Measurements from ENCODE around the gene CEACAM19.
"Not testable (repeated sequence)": the region's sequence is repeated elsewhere in the genome, so short reads cannot be mapped to it uniquely, and the experiment has no call there.

The CEACAM19 gene

DNA sequence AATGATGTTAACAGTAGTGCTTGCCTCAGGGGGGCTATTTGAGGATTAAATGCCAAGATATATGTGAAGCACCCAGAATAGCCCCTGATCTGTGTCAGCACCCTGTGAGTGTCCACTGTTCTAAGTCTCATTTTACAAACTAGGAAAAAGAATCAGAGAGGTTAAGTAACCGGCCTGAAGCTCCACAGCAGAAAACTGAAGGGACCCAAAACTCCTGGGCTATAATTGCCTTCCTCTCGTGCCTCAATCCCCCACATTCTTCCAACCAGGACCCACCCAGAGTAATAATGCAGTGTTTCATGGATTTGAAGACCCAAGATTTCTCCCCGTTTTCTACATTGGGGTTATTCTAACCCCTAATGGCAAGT is 25.2 kb upstream of the CEACAM19 start:
- no peak for DNase-seq

DNA sequence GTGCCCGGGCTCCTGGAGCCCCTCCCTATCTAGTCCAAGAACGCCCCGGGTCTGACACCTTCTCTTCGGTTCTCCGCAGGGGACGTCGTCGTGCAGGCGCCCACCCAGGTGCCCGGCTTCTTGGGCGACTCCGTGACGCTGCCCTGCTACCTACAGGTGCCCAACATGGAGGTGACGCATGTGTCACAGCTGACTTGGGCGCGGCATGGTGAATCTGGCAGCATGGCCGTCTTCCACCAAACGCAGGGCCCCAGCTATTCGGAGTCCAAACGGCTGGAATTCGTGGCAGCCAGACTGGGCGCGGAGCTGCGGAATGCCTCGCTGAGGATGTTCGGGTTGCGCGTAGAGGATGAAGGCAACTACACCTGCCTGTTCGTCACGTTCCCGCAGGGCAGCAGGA is 24.1 kb upstream of the CEACAM19 start:
- no peak for DNase-seq

DNA sequence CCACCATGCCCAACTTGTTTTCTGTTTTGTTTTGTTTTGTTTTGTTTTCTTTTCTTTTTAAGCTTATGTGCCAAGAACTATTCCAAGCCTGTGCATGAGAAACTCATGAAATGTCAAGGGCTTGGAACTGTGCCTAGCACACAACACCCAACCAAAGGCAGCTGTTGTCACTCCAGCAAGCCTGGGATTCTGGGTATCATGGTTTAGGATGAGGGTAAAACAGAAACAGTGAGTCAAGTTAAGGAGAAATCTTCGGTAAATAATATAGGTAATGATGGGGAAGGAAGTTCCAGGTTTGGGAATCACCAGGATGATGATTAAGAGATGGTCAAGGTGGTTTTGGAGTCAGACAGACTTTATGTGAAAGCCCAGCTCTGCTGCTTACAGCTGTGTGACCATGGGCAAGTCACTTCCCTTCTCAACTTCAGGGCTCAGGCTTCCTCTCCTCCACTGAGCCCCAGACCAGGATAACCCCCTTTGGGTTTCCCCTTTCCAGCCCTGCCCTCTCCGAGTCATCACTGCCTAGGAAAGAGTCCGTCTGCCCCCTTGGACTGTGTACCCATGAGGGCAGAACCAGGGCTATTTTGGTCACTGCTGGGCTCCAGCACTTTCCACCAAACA is 22.5 kb upstream of the CEACAM19 start:
- DNase-seq, result peak; percentile 86

DNA sequence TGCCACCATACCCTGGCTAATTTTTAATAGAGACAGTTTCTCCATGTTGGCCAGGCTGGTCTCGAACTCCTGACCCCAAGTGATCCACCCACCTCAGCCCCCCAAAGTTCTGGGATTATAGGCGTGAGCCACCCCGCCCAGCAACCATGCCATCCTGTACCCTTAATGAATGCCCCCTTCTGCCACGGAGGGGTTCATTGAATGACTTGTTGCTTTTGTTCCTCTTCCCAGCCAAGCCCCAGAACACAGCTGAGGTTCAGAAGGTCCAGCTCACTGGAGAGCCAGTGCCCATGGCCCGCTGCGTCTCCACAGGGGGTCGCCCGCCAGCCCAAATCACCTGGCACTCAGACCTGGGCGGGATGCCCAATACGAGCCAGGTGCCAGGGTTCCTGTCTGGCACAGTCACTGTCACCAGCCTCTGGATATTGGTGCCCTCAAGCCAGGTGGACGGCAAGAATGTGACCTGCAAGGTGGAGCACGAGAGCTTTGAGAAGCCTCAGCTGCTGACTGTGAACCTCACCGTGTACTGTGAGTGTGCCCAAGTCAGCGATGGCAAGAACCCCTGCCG is 21.6 kb upstream of the CEACAM19 start:
- no peak for DNase-seq

DNA sequence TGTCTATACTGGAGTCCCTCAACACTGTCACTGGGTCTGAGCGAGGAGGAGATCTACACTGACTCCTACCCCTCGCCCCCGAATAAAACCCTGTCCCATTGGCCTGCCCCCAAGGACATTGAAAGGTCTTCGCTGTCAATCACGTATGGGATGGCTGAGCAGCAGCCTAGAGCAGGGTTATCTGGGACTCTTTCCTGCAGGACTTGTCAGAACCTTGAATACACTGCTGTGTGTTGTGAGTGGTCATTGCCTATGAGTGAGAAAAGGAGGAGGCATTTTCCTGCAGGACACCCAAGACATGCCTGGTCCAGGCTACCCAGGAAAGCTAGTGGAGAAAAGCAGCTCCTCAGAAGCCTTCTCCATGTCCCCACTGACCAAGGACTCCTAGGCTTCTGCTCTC is 17.9 kb upstream of the CEACAM19 start:
- DNase-seq, result no peak

DNA sequence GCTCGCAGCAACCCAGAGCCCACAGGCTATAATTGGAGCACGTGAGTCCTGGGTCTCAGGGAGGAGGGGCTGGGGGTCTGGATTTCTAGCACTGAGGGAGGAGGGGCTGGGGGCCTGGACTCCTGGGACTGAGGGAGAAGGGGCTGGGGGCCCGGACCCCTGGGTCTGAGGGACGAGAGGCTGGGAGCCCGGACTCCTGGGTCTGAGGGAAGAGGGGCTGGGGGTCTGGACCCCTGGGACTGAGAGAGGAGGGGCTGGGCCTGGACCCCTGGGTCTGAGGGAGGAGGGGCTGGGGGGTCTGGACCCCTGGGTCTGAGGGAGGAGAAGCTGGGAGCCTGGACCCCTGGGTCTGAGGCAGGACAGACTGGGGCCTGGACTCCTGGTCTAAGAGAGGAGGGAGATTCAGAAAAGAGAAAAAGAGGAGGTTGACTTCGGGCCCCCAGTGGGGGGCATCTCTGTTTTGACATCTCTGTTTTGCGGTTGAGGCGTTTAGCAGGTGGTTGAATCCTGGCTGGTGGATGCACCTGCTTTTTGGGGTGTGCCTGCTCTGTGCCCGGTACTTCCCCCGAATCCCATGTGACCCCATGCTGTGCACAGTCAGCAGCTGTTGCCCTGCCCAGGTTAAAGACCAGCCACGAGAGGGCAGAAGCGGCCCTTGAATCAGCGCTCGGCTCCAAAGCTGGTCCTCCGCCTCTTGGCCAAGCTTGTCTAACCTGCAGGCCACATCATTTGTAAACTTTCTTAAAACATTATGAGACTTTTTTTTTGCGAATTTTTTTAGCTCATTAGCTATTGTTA is 17.1 kb upstream of the CEACAM19 start:
- peak; percentile 57 for DNase-seq

DNA sequence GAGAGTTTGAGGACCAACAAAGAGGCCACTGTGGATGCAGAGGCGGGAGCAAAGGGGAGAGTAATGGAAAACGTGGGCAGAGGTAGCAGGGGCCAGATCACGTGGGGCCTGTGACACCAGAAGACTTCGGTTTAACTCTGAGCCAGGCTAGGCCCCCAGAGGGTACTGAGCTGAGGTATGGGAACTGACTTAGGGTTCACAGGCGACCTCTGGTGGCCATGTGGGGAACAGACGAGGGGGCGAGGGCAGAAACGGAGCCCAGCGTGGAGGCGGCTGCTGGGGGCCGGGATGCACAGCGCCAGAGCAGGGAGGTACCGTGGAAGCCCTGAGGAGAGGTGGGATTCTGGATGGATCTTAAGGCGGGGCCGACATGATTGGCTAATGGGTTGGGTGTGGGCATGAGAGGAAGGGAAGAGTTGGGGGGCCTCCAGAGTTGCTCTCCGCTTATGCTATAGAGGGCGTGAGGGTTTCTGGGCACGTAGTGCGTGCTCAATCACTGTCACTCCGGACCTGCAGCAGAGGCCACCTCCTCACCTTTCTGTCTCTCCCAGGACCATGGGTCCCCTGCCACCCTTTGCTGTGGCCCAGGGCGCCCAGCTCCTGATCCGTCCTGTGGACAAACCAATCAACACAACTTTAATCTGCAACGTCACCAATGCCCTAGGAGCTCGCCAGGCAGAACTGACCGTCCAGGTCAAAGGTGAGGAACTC is 13.9 kb upstream of the CEACAM19 start:
- peak; percentile 83 for DNase-seq

DNA sequence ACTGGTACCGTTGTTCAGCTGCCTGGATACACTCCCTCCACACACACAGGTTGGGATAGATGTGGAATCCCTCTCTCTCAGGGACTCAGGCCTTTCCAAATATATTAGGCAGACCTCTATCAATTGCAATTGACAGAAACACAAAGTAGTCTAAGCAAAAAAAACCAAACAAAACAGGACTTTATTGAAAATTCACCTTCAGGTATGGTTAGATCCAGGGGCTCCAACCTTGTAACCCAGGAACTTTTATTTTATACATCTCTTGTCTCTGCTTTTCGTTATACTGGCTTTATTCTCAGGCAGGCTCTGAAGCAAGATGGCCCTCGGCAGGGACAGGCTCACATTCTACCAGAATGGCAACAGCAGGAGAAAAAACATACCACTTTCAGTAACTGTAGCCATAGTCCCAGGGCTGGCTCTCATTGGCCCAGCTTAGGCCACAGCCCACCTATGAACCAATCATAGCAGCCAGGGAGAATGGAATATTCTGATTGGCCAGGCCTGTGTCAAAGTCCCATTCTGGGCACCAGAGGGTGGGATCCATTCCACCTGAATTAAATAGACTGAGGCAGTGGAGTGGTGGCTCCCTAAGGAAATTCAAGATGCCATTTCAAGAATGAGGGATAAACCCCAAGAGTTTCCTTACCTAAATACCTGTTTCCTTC is 13.1 kb upstream of the CEACAM19 start:
- DNase-seq, result no peak

DNA sequence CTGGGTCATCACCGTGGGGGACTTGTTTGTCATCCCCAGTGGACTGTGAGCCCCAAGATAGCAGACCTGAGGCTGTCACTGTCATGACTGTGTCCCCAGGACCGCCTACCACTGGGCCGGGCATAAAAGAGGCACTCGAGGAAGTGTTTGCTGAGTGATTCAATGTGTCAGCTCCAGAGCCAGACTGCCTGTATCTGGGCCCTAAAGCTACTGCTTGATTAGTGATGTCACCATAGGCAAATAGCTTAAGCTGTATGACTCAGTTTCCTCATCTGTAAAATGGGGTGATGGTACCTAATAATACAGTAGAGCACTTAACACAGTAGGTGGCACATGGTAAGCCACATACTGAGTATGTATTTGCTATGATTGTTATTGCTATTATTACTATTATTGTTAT is 11.2 kb upstream of the CEACAM19 start:
- DNase-seq, result no peak

DNA sequence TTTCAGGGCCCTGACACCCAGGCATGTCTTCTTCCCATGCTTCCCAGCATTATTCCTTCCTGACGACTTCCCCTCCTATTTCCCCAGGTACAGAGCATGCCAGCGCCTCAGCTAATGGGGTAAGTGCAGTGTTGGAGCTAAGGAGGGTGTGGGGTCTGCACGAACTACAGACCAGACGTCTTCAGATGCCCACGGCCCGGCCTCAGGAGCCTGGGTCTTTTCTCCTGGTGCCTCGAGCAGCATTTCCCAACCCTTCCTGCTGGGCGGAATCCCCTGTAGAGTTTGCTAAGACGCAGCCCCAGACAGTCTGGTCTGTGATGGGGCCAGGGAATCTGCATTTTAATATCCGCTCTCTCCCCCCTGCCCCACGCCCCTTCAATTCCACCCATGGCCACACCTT is 10.1 kb upstream of the CEACAM19 start:
- no peak for DNase-seq

DNA sequence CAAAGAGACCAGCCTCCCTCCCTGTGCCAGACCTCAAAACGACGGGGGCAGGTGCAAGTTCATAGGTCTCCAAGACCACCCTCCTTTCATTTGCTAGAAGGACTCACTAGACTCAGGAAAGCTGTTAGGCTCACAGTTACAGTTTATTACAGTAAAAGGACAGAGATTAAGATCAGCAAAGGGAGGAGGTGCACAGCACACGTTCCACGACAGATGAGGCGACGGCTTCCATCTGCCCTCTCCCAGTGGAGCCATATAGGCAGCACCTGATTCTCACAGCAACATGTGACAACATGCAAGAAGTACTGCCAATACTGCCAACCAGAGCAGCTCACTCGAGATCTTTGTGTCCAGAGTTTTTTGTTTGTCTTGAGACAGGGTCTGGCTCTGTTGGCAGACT is 9.4 kb upstream of the CEACAM19 start:
- no peak for DNase-seq

DNA sequence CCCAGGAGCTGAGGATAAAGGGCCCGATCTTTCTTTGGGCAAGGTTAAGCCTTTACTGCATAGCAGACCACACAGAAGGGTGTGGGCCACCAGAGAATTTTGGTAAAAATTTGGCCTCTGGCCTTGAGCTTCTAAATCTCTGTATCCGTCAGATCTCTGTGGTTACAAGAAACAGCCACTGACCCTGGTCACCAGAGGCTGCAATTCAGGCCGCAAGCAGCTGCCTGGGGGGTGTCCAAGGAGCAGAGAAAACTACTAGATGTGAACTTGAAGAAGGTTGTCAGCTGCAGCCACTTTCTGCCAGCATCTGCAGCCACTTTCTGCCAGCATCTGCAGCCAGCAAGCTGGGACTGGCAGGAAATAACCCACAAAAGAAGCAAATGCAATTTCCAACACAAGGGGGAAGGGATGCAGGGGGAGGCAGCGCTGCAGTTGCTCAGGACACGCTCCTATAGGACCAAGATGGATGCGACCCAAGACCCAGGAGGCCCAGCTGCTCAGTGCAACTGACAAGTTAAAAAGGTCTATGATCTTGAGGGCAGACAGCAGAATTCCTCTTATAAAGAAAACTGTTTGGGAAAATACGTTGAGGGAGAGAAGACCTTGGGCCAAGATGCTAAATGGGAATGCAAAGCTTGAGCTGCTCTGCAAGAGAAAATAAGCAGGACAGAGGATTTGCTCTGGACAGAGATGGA is 8.4 kb upstream of the CEACAM19 start:
- no peak for DNase-seq

DNA sequence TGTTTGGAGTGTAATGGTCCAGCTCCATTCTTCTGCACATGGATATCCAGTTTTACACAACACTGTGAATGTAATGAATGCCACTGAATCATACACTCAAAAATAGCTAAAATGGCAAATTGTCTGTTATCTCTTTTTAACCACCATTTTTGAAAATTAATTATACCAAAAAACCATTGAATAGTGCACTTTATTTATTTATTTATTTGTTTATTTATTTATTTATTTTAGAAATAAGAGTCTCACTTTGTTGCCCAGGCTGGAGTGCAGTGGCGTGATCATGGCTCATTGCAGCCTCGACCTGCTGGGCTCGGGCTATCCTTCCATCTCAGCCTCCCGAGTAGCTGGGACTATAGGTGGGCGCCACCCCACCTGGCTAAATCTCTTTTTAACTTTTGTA is 7.3 kb upstream of the CEACAM19 start:
- no peak for DNase-seq

DNA sequence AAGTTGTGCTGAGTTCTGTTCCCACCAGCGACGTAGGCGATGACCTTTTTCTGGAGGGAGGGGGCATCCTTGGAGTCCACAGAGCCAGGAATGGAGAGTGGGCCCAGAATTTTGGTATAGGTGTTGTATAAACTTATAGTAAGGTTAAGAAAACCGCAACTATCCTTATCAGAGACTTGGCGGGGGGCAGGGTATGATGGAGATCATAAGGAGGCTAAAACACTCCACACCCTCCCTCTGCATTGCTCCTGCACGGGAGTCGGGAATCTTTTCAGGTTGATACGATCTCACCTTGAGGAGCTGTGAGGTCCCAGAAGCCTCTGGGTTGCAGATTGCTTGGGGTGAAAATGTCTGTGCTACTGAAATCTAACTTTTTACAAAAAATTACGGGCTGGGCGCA is 6.3 kb upstream of the CEACAM19 start:
- DNase-seq, result no peak

DNA sequence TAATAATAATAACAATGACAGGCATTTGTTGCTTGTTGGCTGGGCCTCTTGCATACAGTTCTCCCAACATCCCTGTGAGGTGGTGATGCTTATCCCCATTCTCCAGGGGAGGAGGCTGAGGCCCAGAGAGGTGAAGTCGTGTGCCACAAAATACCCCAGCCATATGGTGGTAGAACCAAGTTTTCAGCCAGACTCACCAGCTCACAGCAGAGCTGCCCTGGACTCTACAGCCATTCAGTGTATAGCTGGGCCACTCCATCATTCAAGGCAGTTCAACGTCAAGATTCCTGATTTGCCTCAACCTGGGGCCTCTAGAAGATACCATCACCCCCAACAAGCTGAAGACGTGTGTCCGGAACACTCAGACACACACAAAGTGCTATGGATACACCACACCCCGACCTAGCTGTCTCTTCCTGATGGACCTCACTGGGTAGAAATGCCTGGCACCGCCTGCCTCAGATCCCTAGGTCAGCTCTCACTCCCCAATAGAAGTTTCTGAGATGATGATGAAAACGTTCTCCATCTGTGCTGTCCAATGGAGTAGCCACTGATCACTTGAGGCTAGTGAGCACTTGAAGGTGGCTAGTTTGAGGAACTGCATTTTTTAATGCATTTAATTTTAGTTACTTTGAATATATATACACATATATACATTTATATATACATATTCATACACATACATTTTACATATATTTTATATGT is 4.3 kb upstream of the CEACAM19 start:
- DNase-seq, result no peak

DNA sequence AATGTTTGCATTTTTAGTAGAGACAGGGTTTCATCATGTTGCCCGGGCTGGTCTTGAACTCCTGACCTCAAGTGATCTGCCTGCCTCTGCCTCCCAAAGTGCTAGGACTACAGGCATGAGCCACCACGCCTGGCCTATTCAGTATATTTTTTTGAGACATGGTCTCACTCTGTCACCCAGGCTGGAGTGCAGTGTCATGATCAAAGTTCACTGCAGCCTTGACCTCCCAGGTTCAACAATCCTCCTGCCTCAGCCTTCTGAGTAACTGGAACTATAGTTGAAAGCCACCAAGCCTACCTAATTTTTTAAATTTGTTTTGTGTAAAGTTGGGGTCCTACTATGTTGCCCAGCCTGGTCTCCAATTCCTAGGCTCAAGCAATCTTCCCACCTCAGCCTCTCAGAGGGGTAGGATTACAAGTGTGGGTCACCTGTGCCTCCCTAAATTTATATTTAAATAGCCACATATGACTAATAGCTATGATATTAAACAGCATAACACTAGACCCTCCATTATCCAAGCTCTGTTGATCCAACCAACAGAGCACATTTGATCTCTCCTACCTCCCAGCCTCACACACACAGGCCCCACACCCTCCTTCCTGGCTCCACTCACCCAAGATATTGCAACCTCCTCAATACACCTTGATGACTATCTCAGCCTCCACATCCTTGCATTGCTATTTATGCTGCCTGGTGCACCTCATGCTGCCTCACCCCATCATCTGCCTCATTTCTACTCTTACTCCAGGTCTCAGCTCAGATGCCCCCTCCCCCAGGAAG is 2.1 kb upstream of the CEACAM19 start:
- DNase-seq, result no peak

DNA sequence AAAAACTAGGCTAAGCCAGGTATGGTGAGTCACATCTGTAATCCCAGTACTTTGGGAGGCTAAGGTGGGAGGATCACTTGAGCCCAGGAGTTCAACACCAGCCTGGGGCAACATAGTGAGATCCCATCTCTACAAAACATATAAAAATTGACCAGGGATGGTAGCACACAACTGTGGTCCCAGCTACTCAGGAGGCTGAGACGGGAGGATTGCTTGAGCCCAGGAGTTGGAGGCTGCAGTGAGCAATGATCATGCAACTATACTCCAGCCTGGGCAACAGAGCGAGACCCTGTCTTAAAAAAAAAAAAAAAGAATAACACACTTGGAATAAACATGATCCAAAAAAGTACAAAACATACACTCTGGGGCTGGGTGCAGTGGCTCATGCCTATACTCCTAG is 1.3 kb upstream of the CEACAM19 start:
- not testable (repeated sequence) for DNase-seq

DNA sequence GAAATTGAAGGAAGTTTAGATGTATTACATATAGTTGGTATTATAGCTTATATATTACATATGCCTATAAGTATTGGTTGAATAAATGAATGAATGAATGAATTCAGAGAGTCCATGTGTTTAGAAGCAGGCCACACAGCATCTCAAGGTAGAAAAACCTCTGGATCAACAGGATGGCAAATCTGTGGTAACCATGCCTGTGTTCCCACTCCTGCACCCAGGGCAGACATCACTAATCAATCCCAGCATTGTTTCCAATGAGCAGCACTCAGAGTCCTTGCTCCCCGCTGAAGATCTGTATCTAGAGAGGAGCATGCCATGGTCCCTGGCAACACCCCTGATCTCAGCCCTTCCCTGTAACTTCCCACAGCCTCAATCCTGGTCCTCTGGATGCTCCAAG is 944 bp downstream of the CEACAM19 start:
- DNase-seq, result no peak

DNA sequence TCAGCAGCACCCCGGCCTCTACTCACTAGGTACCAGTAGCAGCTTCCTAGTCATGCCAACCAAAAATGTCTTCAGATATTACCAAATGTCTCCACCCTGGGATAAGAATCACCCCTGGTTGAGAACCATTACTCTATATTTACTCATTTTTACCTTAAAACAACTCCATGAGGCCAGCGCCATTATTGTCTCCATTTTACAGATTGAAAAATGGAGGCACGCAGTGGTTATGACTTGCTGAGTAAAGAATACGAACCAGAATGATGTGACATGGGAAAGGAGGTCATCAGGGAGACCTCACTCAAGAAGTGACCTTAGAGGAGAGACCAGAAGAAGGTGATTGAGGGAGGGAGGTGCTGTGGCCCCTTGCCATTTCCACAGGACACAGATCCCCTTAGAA is 2.2 kb downstream of the CEACAM19 start:
- DNase-seq, result no peak

DNA sequence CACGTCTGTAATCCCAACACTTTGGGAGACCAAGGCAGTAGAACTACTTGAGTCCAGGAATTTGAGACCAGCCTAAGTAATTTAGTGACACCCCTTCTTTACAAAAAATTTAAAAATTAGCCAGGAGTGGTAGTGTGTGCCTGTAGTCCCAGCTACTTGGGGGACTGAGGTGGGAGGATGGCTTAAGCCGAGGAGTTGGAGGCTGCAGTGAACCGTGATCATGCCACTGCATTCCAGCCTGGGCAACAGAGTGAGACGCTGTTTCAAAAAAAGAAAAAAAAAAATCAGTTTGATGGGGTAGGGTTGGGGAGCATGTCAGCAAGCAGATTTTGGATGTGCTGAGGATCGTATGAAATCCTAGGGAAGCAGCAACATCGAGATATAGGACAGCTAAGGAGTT is 4.2 kb downstream of the CEACAM19 start:
- DNase-seq, result no peak

All from fibroblast of skin of scalp (primary cell).